ENCODE data around the gene C10orf143. TPM values are rescaled to one million over a fixed set of nuclear protein-coding genes. Genes with fewer than 3 reads are reported as not detected.
"Not testable (repeated sequence)": the region's sequence is repeated elsewhere in the genome, so short reads cannot be mapped to it uniquely, and the experiment has no call there.

C10orf143 gene
- total RNA-seq, 4 donors from 2014 or later = 1.1 to 8.5 (median 4.5) TPM

- peak in 1 of 2 donors; percentile 74 for DNase-seq (ENCODE audit: low spot score in 2 of 2)
- TF ChIP-seq EP300 (IDR thresholded peaks at IDR 0.05) (no peak), POLR2A (IDR thresholded peaks at IDR 0.05) (no peak), POLR2AphosphoS5 (IDR thresholded peaks at IDR 0.05) (no peak)
- TF ChIP-seq, protein P1, sequence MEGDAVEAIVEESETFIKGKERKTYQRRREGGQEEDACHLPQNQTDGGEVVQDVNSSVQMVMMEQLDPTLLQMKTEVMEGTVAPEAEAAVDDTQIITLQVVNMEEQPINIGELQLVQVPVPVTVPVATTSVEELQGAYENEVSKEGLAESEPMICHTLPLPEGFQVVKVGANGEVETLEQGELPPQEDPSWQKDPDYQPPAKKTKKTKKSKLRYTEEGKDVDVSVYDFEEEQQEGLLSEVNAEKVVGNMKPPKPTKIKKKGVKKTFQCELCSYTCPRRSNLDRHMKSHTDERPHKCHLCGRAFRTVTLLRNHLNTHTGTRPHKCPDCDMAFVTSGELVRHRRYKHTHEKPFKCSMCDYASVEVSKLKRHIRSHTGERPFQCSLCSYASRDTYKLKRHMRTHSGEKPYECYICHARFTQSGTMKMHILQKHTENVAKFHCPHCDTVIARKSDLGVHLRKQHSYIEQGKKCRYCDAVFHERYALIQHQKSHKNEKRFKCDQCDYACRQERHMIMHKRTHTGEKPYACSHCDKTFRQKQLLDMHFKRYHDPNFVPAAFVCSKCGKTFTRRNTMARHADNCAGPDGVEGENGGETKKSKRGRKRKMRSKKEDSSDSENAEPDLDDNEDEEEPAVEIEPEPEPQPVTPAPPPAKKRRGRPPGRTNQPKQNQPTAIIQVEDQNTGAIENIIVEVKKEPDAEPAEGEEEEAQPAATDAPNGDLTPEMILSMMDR (IDR thresholded peaks at IDR 0.05) = no peak
- Histone ChIP-seq H3K4me3 (no peak overlapping the region), H3K9me3 (no peaks in the 10 kb centered on the region), H3K36me3 (no peaks in the 10 kb centered on the region), H3K27me3 (no peaks in the 10 kb centered on the region), H3K4me1 (peaks cover 6% of the 10 kb centered on the region), H3K27ac (no peak overlapping the region)
- WGBS = 91% methylated on average over 30 of the region's 30 CpGs
Observed at GRCh38 chr10:130026670-130027456, 83.8 kb downstream of the C10orf143 start.

GRCh38 chr10:130025811-130026485, 84.7 kb downstream of the C10orf143 start:
- WGBS = 81% methylated on average over 18 of the region's 18 CpGs
- TF ChIP-seq, protein P1 (IDR thresholded peaks at IDR 0.05) = no peak
- TF ChIP-seq POLR2A (IDR thresholded peaks at IDR 0.05) (no peak), EP300 (IDR thresholded peaks at IDR 0.05) (no peak), POLR2AphosphoS5 (IDR thresholded peaks at IDR 0.05) (no peak)

DNA sequence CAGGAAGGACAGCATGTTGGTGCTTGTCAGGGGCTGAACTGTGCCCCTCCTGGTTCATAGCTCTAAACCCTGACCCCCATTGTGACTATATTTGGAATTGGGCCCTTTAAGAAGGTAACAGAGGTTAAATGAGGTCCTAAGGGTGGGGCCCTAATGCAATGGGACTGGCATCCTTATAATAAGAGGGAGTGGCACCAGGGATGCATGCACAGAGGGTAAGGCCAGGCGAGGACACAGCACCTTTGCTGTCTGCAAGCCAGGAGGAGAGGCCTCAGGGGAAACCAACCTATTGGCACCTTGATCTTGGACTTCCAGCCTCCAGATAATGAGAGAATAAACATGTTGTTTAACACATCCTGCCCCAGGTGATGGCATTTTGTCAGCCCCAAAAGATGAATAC, 85.3 kb downstream of the C10orf143 start:
- peaks cover 18% of the 10 kb centered on the region for H3K4me1 ChIP-seq
- H3K9me3 ChIP-seq = no peaks in the 10 kb centered on the region
- H3K36me3 ChIP-seq = no peaks in the 10 kb centered on the region
- TF ChIP-seq, protein P1 (IDR thresholded peaks at IDR 0.05) = no peak
- TF ChIP-seq EP300 (IDR thresholded peaks at IDR 0.05) (no peak), POLR2A (IDR thresholded peaks at IDR 0.05) (no peak), POLR2AphosphoS5 (IDR thresholded peaks at IDR 0.05) (no peak)
- no peaks in the 10 kb centered on the region for H3K27me3 ChIP-seq
- no peak overlapping the region for H3K4me3 ChIP-seq
- DNase-seq (ENCODE audit: low spot score in 2 of 2) = no peak
- no CpG with 5 or more reads among the region's 1 CpG for WGBS
- no peak overlapping the region for H3K27ac ChIP-seq

More at GRCh38 chr10:130025811-130026485, 84.7 kb downstream of the C10orf143 start:
- peak in 1 of 2 donors; percentile 67 for DNase-seq (ENCODE audit: low spot score in 2 of 2)
- no peak overlapping the region for H3K27ac ChIP-seq
- H3K4me3 ChIP-seq = no peak overlapping the region
- H3K4me1 ChIP-seq = peaks cover 15% of the 10 kb centered on the region
- H3K27me3 ChIP-seq = no peaks in the 10 kb centered on the region
- H3K36me3 ChIP-seq = no peaks in the 10 kb centered on the region
- H3K9me3 ChIP-seq = no peaks in the 10 kb centered on the region

- Histone ChIP-seq H3K9me3 (no peaks in the 10 kb centered on the region), H3K36me3 (no peaks in the 10 kb centered on the region), H3K4me1 (peaks cover 18% of the 10 kb centered on the region), H3K27ac (no peak overlapping the region), H3K4me3 (no peak overlapping the region), H3K27me3 (no peaks in the 10 kb centered on the region)
- no peak for DNase-seq (ENCODE audit: low spot score in 2 of 2)
- TF ChIP-seq POLR2A (IDR thresholded peaks at IDR 0.05) (no peak), EP300 (IDR thresholded peaks at IDR 0.05) (no peak), POLR2AphosphoS5 (IDR thresholded peaks at IDR 0.05) (no peak)
- TF ChIP-seq, protein P1 (IDR thresholded peaks at IDR 0.05) = no peak
- WGBS = 89% methylated on average over 10 of the region's 12 CpGs
Observed at GRCh38 chr10:130024779-130025325, 85.8 kb downstream of the C10orf143 start.

DNA sequence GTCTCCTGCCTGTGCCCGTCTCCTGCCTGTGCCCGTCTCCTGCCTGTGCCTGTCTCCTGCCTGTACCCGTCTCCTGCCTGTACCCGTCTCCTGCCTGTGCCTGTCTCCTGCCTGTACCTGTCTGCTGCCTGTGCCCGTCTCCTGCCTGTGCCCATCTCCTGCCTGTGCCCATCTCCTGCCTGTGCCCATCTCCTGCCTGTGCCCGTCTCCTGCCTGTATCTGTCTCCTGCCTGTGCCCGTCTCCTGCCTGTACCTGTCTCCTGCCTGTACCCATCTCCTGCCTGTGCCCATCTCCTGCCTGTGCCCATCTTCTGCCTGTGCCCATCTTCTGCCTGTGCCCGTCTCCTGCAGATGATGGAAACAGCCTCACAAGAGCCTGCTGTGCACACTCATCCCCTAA, 86.3 kb downstream of the C10orf143 start:
- not testable (repeated sequence) for H3K27ac ChIP-seq; H3K36me3 ChIP-seq; DNase-seq (ENCODE audit: low spot score in 2 of 2); H3K27me3 ChIP-seq; H3K4me3 ChIP-seq; H3K9me3 ChIP-seq
- 67% methylated on average over 8 of the region's 8 CpGs for WGBS
- peaks cover 18% of the 10 kb centered on the region for H3K4me1 ChIP-seq
